MCF 10A (cell line): Measurements from ENCODE around the gene CACNA1C. TPM values are rescaled to one million over a fixed set of nuclear protein-coding genes. Genes with fewer than 3 reads are reported as not detected.
A peak's percentile ranks its signal among the peaks of the same experiment; 100 is the strongest.

Source experiments
- BruUV-seq: library from RNA; stranded (reverse); fragments of 400-500 nt; replicated peaks from 2 replicates; lab custom pipeline; 2021; lab: Mats Ljungman, UMichigan
- CTCF ChIA-PET: fragments of 300-600 bp; sonication (Branson Sonifier 250); formaldehyde crosslinking; extraction: SDS; loops from one replicate; lab custom pipeline; 2021; ENCODE audit warnings: antibody characterized with exemption, inconsistent platforms; lab: Yijun Ruan, JAX
- POLR2A ChIA-PET: fragments of 300-600, 350-650 bp; sonication (Branson Sonifier 250); formaldehyde crosslinking; extraction: SDS; loops from one replicate; lab custom pipeline; 2020; ENCODE audit warnings: antibody characterized with exemption, inconsistent platforms; lab: Yijun Ruan, JAX
- DNase-seq: peaks from one replicate; pipeline ENCODE4 v3.0.0-alpha.2; 2018; ENCODE audit not compliant: unreplicated experiment
- H3K27ac Mint-ChIP-seq: one replicate; pipeline ENCODE4 v1.8.0; 2022; ENCODE audit warnings: mild to moderate bottlenecking, low read depth, mixed read lengths; ENCODE audit not compliant: unreplicated experiment
- H3K27me3 Mint-ChIP-seq: one replicate; pipeline ENCODE4 v1.8.0; 2022; ENCODE audit warnings: mixed read lengths; ENCODE audit not compliant: insufficient read depth, unreplicated experiment
- H3K36me3 Mint-ChIP-seq: one replicate; pipeline ENCODE4 v1.8.0; 2022; ENCODE audit warnings: mild to moderate bottlenecking, moderate library complexity, mixed read lengths; ENCODE audit not compliant: insufficient read depth, unreplicated experiment
- H3K4me1 Mint-ChIP-seq: one replicate; pipeline ENCODE4 v1.8.0; 2022; ENCODE audit warnings: mixed read lengths; ENCODE audit not compliant: insufficient read depth, unreplicated experiment
- H3K4me3 Mint-ChIP-seq: one replicate; pipeline ENCODE4 v1.8.0; 2022; ENCODE audit warnings: mild to moderate bottlenecking, moderate library complexity, mixed read lengths; ENCODE audit not compliant: unreplicated experiment
- H3K9me3 Mint-ChIP-seq: one replicate; pipeline ENCODE4 v1.8.0; 2022; ENCODE audit warnings: mixed read lengths; ENCODE audit not compliant: unreplicated experiment
- CTCF ChIP-seq: fragments of 200-600 bp; IDR thresholded peaks from one replicate; pipeline ENCODE4 v1.8.0; 2022; ENCODE audit warnings: antibody characterized with exemption, mild to moderate bottlenecking; ENCODE audit not compliant: unreplicated experiment
- intact Hi-C: fragments of 100-400 bp; cut with micrococcal nuclease; formaldehyde crosslinking; loops from 2 replicates; pipeline ENCODE4 v1.14.1; 2022
- total RNA-seq: library from RNA; stranded (reverse); gene quantifications from 2 replicates; pipeline ENCODE4 v1.2.3, GENCODE V29; 2022

CACNA1C gene
- total RNA-seq, 1 experiment from 2014 or later: not detected

- intact Hi-C loops: no loop called here
- no peaks in the 10 kb centered on the region for H3K36me3 Mint-ChIP-seq
- TF ChIP-seq CTCF: no peak
- ChIA-PET CTCF (interaction anchor here (0.6 kb wide), 1 partner anchor 151 kb away, joined by 3 read pairs; no protein-coding TSS in a partner anchor), POLR2A (no interaction called here)
- DNase-seq: no peak
- H3K9me3 Mint-ChIP-seq: no peaks in the 10 kb centered on the region
- H3K4me3 Mint-ChIP-seq: no peak overlapping the region
- H3K27me3 Mint-ChIP-seq: peaks cover 53% of the 10 kb centered on the region
- no peak overlapping the region for H3K27ac Mint-ChIP-seq
- no TSS peak for BruUV-seq
- peaks cover 7% of the 10 kb centered on the region for H3K4me1 Mint-ChIP-seq
These were observed 643.3 kb downstream of the CACNA1C start for GRCh38 chr12:2696136-2696535.

- H3K36me3 Mint-ChIP-seq: no peaks in the 10 kb centered on the region
- ChIA-PET POLR2A (no interaction called here), CTCF (interaction anchor here (0.6 kb wide), 1 partner anchor 152 kb away, joined by 3 read pairs; no protein-coding TSS in a partner anchor)
- intact Hi-C loops: no loop called here
- H3K4me1 Mint-ChIP-seq: peaks cover 7% of the 10 kb centered on the region
- peak overlapping the region; percentile 69 for H3K27ac Mint-ChIP-seq
- TF ChIP-seq CTCF: no peak
- peak; percentile 34 for DNase-seq
- H3K27me3 Mint-ChIP-seq: peaks cover 56% of the 10 kb centered on the region
- BruUV-seq: no TSS peak
- no peaks in the 10 kb centered on the region for H3K9me3 Mint-ChIP-seq
- no peak overlapping the region for H3K4me3 Mint-ChIP-seq
These were observed 644.4 kb downstream of the CACNA1C start for GRCh38 chr12:2697057-2697800.

GRCh38 chr12:2698566-2698965 is 645.8 kb downstream of the CACNA1C start:
- peaks cover 7% of the 10 kb centered on the region for H3K4me1 Mint-ChIP-seq
- no peaks in the 10 kb centered on the region for H3K9me3 Mint-ChIP-seq
- no peak for DNase-seq
- H3K27ac Mint-ChIP-seq: no peak overlapping the region
- H3K27me3 Mint-ChIP-seq: peaks cover 51% of the 10 kb centered on the region
- no TSS peak for BruUV-seq
- H3K4me3 Mint-ChIP-seq: no peak overlapping the region
- POLR2A ChIA-PET: interaction anchor here (0.6 kb wide), 1 partner anchor 1081 kb away, joined by 3 read pairs; no protein-coding TSS in a partner anchor
- CTCF ChIA-PET: no interaction called here
- intact Hi-C loops: no loop called here
- H3K36me3 Mint-ChIP-seq: no peaks in the 10 kb centered on the region
- TF ChIP-seq CTCF: no peak

- Mint-ChIP-seq H3K4me3 (no peak overlapping the region), H3K9me3 (peaks cover 14% of the 10 kb centered on the region), H3K36me3 (no peaks in the 10 kb centered on the region), H3K27me3 (peaks cover 75% of the 10 kb centered on the region), H3K4me1 (no peaks in the 10 kb centered on the region), H3K27ac (no peak overlapping the region)
- intact Hi-C loops: no loop called here
- CTCF ChIA-PET: no interaction called here
- no peak for DNase-seq
- TF ChIP-seq CTCF: no peak
- BruUV-seq: no TSS peak
- POLR2A ChIA-PET: no interaction called here
These were observed 657.9 kb downstream of the CACNA1C start for GRCh38 chr12:2710701-2711100.
